Stimulated activated CD4-positive, alpha-beta T cell treated with anti-CD3 and anti-CD28 coated beads, Interleukin-4, amount 100 ng/mL, for 48 hours (primary cell): ENCODE results near the gene USE1.
"Not testable (repeated sequence)": the region's sequence is repeated elsewhere in the genome, so short reads cannot be mapped to it uniquely, and the experiment has no call there.

Experiments
- DNase-seq, 2 donors: peaks; one replicate each; pipeline ENCODE4 v3.0.0-alpha.2; 2020; ENCODE audit warnings: low read depth in 2 of 2

USE1 gene

DNA sequence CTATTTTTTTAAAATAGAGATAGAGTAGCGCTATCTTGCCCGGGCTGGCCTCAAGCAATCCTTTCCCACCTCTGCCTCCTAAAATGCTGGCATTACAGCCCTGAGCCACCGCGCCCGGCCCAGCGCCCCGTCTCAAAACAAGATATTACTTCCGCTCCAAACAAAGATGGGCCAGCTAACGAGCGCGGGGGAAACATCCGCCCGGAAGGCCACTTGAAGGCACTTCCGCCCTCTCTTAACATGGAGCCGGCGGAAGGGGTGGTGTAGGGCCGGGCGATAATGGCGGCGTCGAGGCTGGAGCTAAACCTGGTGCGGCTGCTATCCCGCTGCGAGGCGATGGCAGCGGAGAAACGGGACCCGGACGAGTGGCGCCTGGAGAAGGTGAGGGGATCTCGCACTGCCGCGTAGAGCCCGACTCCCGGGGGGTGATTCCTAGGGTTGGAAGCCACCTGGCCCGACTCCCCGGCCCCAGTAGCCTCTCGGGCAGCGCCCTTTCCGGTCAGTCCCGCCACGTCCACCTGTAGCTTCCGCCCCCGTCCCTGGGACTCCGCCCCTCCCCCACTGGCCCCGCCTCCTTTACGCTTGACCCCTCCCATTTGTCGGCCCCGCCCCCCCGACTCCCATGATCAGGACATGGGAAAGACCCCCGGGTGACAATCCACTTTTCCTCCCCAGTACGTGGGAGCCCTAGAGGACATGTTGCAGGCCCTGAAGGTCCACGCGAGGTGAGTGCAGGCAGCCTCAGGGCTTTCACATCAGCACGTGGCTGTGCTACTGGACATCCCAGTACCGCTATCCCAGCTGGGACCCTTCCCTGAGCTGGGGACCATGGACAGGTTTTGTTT lies at the start of gene USE1:
Gene USE1 (plus strand): TSS at position 231 of the 845 bp plus-strand sequence. CDS start 49 bp downstream, at position 280.
- peak; percentile 76 to 82 for DNase-seq

DNA sequence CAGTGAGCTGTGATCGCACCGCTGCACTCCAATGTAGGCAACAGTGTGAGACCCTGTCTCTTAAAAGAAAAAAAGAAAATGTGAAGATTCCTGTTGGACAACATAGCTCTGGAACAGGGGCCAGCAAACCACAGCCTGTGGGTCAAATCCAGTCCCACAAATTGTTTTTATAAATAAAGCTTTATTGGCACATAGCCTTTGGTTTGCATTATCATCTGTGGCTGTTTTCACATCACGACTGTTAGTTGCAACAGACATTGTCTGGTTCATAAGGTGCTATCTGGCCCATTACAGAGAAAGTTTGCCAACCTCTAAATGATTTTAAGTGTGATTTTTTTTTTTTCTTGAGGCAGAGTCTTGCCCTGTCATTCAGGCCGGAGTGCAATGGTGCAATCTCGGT lies 49.4 kb upstream of the USE1 start:
- no peak for DNase-seq

- DNase-seq: no peak
Measured at GRCh38 chr19:17170538-17171297, 44.4 kb upstream of the USE1 start.

DNA sequence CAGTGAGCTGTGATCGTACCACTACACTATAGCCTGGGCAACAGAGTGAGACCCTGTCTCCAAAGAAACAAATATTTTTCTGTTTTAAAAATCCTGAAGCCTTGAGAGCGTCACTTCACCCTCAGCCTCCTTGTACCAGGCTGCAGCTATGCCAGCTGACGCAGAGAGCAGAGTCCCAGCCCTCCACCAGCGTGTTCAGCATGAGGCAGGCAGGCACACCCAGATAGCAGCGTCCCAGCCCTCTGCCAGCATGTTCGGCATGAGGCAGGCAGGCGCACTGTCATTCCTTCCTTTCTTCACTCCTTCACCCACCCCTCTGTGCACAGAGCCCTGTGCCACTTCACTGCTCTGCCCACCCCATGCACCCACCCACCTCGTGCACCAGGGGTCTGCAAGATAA lies 43.3 kb upstream of the USE1 start:
- no peak for DNase-seq

DNA sequence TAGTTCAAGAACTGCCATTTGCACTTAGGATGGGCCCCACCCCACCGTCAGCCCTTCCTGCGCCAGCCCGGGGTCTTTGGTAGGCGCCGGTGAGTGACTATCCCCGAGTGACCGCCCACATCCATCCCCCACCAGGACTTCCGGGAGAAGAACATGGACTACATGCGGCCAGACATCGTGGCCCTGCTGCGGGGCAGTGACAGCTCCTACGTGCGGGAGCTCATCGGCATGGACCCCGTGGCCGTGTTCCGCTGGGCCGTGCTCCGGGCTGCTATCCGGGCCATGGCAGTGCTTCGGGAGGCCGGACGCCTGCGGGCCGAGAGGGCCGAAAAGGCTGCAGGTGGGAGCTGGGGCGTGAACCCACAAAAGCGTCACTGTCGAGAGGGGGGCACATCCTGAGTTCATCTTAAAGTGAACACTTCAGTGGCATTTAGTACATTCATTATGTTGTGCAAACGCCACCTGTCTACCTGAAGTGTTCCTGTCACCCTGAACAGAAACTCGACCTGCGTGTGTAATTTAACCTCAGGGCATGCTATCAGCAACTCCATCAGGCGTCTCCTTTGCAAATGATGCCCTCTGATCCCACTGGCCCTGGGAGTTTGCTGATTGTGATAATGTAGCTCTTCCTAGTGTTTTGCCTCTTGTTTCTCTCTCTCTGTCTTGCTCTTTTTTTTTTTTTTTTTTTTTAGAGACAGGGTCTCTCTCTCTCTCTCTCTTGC lies 42.4 kb upstream of the USE1 start:
- no peak for DNase-seq

GRCh38 chr19:17178291-17178690 lies 36.9 kb upstream of the USE1 start:
- no peak for DNase-seq

DNA sequence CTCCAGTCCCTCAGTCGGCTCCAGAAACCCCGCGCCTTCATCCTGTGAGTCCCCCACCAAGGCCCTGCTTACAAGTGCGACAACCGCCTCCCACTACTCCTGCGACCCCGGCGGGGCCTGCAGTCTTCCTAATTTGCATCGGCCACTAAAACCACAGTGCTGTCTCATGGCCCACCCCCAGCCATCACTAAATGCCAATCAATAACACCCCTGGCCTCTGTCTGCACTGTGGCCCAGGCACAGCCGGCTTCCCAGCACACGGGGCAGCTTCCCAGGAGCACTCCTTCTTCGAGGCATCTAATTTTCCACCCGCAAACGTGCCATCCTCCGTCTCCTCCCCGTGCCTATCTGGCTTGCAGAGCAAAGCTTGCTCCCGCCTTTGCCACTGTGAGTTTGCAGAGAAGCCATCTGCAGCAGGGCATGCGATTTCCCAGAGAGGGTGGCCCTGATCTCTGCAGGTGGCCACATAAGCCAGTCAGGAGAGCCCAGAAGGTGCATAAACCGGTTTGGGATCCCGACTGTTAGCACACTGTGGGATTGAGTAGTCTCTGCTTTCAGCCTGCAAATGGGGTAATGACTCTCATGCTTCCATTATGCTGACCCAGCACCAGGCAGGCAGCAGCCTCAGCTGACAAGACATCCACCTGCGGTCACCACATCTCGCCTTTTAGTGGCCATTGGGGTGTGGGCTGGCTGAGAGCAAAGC lies 34.0 kb upstream of the USE1 start:
- DNase-seq: no peak

DNA sequence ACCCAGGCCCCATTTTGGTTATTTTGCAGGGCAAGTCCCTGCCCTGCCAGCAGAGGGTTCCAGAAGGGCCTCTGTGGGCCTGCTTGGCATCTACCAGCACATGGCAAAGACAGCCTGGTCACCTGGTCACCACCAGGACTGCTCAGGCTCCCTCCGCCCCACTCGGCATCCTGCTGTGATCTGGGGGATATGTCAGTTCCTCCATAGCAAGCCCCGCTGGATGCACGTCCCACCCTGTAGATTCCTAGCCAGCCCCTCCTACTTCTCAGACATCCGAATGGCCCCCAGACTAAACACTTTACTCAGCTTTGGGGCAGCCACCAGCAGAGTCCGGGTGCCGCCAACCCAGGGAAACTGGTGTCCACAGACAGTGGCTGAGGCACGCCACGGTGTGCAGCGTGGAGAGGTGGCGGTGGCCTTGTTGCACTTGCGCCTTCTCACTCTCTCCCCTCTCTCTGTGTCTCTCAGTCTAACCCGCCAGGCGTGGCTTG lies 31.8 kb upstream of the USE1 start:
- DNase-seq: no peak

DNA sequence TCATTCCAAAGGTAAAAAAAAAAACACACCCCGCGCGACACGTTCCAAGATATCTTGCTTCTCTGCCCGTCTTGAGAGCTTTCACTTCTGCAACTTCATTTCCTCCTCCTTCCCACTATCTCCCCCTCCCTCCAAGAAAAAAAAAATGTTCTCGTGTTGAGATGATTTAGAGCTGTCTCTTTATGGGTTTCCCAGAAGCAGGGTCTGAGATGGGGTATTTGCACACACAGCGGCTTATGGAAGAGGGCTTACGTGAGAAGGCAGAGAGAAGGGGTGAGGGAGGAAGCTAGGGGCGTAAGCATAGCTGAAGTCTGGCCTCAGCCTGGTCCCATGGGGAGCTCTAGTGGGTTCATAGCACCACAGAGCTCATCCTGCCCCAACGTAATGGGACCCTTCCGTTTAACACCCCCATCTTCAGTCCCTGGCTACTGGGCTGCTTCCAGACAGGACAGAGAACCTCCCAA lies 31.3 kb upstream of the USE1 start:
- no peak for DNase-seq

GRCh38 chr19:17184371-17184841 lies 30.8 kb upstream of the USE1 start:
- DNase-seq: no peak

DNA sequence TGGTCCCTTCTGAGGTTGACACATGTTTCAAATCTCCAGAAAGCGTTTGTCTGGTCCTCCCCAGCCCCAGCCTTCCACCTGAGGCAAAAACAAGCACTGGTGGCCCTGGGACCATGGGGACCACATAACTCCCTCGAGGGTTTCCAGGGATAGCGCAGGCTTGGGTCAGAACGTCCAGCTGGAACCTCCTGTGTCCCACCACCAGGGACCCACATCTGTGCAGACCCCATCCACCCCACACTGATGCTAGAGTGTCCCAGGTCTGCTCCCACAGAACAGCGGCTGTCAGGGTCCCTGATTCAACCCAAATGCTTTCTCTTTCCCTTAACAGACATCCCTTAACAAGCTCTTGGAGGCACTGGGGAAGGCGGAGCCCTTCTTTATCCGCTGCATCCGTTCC lies 29.6 kb upstream of the USE1 start:
- no peak for DNase-seq

- DNase-seq: not testable (repeated sequence)
Measured at GRCh38 chr19:17191736-17192135, 23.4 kb upstream of the USE1 start.

- DNase-seq: no peak
Measured at GRCh38 chr19:17192751-17193150, 22.4 kb upstream of the USE1 start.

DNA sequence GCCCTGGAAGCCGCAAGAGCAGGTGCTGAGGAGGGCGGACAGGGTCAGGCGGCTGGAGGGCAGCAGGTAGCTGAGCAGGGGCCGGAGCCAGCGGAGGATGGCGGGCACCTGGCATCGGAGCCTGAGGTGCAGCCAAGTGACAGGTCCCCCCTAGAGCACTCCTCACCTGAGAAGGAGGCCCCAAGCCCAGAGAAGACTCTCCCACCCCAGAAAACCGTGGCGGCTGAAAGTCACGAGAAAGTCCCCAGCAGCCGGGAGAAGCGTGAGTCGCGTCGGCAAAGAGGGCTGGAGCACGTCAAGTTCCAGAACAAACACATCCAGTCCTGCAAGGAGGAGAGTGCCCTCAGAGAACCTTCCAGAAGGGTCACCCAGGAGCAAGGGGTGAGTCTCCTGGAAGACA lies 20.5 kb upstream of the USE1 start:
- no peak for DNase-seq

DNA sequence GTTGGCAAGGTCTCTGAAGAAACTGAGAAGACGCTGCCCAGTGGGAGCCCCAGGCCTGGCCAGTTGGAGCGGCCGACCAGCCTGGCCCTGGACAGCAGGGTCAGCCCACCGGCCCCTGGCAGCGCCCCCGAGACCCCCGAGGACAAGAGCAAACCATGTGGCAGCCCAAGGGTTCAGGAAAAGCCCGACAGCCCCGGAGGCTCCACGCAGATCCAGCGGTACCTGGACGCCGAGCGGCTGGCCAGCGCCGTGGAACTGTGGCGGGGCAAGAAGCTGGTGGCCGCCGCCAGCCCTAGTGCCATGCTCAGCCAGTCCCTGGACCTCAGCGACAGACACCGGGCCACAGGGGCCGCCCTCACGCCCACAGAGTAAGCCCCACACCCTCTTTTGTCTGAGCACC lies 20.1 kb upstream of the USE1 start:
- DNase-seq: no peak

- no peak for DNase-seq
Measured at GRCh38 chr19:17196610-17197009, 18.5 kb upstream of the USE1 start.

DNA sequence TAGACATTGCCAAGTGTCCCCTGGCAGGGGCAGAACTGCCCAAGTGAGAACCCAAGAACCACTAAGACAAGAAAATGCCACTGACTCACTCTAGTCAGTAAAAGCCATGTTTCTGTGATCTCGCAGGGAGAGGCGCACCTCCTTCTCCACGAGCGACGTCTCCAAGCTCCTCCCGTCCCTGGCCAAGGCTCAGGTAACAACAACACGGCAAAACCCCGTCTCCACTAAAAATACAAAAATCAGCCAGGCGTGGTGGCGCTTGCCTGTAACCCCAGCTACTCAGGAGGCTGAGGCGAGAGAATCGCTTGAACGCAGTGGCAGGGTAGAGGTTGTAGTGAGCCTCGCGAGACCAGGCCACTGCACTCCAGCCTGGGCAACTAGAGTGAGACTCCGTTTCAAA lies 17.5 kb upstream of the USE1 start:
- DNase-seq: no peak

DNA sequence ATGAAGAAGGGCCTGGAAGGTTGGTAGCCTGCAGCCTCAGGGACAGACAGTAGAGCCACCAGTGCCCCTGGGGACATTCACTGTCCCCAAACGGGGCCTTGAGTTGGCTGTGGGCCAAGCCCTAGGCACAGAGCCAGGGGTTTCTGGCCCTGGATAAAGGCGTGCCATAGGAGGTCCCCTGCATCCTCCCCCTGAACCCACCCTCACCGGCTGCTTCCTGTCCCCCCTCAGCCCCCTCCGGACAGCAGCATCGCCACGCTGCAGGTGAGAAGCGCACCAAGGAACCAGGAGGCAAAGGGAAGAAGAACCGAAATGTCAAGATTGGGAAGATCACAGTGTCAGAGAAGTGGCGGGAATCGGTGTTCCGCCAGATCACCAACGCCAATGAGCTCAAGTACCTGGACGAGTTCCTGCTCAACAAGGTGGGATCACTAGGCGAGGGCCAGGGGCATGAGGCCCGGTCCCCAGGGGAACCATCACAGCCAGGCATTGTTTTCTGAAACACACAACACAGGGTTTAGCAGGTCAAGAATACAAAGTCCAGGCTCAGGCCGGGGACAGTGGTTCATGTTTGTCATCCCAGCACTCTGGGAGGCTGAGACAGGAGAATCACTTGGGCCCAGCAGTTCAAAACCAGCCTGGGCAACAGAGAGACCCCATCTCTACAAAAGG lies 14.6 kb upstream of the USE1 start:
- DNase-seq: no peak

DNA sequence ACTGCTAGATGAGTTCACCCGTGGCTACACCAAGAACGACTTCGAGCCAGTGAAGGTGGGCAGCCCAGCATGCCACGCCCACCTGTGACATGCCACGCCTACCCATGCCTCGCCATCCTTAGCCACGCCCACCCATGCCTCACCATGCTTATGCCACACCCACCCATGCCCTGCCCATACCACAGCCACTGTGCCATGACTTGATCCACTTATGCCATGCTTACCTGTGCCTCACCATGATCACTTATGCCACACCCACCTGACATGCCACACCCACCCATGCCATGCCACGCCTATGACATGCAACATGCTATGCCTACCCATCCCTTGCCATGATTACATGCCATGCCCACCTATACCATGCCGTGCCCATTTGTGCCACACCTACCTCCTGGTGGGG lies 12.9 kb upstream of the USE1 start:
- no peak for DNase-seq

GRCh38 chr19:17202713-17203112 lies 12.4 kb upstream of the USE1 start:
- no peak for DNase-seq
